ENCODE data around the gene ATP2B2.

DNA sequence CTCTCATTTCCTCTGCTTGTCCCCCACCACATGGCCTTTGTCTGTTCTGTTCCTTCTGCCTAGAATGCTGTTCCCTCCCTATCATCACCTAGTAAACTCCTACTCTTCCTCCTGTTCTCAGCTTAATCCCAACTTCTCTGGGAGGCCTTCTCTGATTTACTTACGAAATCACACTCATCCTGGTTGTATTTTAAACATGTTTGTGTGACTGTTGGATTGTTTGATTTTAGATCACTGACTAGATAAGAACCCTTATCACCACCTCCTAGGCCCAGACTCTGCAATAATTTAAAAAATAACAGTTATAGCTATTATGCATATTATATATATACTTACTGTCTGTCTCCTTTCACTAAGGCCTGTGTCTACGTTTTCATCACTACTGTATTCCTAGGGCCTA is 26.1 kb downstream of the ATP2B2 start:
- TF ChIP-seq CTCF (IDR thresholded peaks at IDR 0.05) (no peak), POLR2AphosphoS5 (IDR thresholded peaks at IDR 0.05) (no peak)
